NCI-H1436 treated with DMSO at 0.1 percent for 48 hours (cell line): Measurements from ENCODE around the gene CHD6.

Experiments used
- DNase-seq: peaks from one replicate; lab custom pipeline; 2025; lab: John Stamatoyannopoulos, UW

CHD6 gene

DNA sequence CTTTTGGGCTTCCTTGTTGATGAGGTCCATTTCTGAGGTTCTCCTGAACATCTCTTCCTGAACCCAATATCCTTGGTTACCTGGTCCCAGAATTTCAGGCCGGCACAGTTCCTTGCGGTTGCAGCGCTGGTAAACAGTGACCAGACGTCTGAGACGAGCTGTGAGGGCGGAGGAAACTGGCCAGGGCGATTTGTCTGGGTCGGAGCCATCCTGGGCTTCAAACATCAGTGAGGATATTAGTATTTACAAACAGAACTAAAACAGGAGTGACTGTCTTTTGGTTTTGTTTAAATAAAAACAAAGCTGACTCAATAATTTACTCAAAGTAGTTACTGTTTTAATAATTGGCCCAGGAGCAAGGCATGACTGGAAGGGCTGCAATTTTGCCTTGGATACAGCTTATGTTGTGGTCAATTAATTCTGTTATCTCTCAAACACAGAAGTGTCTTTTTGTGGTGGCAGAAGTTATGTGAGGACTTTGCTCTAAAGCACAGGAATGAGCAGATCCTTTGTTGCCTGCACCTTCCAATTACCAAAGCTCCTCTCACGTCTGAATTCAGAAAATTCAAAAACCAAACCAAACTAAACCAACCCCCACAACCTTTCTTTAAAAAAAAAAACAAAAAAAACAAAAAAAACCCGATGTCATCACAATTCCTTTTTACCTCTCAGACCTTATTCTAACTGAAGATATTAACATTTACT, 192.8 kb downstream of the CHD6 start:
- no peak for DNase-seq

DNA sequence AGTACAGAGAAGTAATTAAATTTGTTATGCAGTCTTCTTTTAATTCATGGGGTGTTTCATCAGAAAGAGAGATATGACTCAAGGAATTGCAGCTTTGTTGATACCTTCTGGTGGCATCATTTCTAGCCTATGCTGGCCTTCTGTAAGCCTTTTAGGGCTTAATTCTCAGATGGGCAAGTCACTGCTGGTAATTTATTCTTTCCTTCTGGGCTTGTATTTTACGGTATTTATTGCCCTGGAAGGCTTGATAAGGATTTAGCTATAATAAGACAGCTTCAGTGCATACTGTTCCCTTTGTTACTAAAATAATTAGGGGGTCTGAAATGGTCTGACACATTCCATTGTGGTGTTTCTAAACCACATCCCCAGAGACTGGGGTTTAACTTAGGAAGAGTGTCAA, 193.6 kb downstream of the CHD6 start:
- no peak for DNase-seq

DNA sequence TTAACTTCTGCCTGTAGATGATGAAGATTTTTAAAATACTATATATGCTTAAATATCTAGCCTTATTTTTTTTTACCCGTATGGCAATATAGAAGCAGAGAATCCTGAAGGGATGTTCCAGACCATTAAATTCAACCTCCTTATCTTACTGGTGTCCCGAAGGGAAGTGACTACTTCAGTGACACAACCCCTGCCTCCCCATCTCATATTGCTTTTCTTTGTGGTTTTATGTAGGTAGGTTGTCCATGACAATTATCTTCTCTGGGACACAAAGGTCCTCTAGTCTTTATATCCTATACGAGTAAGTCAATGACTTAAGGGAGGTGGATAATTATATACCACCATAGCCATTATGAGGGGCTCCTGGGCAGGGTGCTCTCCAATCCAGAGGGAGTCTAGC, 194.2 kb downstream of the CHD6 start:
- no peak for DNase-seq

GRCh38 chr20:41422953-41423352, 195.2 kb downstream of the CHD6 start:
- no peak for DNase-seq

- DNase-seq, result no peak
Measured at GRCh38 chr20:41418739-41419293, 199.4 kb downstream of the CHD6 start.

DNA sequence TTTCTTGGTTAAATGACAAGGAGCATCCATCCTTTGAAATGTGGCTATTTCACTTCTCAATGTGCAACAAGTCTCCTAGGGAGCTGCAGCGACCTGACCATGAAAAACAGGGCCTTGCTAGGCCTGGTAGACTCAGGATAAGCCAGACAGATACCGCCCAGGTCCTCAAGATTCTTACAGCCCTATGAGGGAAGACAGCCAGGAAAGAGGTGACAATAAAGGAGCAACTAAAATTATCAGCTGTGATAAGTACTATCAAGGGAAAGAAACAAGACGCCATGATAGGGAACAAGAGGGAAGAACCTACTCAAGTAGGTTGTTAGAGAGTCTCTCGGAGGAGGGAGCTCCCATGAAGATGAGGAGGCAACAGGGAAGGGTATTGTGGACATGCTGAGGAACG, 200.1 kb downstream of the CHD6 start:
- no peak for DNase-seq

GRCh38 chr20:41415191-41415590, 203.0 kb downstream of the CHD6 start:
- no peak for DNase-seq

DNA sequence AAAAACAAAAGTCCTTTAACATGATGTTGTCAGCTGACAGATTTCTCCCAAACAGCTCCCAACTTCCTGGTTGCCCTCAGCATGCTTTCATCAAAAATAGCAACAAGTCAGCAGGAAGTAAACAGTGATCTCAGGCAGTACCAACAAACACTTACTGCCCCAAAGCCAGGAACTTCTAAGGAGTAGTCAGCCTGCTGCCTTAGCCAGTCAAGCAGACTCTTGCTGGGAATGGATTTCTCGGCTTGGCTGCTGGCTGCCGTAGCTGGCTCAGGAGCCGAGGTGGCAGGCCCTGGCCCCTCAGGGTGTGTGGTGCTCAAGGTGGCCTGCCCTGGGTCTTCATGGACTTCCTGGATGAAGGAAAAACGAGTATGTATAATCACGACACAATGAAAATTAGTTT, 205.0 kb downstream of the CHD6 start:
- no peak for DNase-seq

DNA sequence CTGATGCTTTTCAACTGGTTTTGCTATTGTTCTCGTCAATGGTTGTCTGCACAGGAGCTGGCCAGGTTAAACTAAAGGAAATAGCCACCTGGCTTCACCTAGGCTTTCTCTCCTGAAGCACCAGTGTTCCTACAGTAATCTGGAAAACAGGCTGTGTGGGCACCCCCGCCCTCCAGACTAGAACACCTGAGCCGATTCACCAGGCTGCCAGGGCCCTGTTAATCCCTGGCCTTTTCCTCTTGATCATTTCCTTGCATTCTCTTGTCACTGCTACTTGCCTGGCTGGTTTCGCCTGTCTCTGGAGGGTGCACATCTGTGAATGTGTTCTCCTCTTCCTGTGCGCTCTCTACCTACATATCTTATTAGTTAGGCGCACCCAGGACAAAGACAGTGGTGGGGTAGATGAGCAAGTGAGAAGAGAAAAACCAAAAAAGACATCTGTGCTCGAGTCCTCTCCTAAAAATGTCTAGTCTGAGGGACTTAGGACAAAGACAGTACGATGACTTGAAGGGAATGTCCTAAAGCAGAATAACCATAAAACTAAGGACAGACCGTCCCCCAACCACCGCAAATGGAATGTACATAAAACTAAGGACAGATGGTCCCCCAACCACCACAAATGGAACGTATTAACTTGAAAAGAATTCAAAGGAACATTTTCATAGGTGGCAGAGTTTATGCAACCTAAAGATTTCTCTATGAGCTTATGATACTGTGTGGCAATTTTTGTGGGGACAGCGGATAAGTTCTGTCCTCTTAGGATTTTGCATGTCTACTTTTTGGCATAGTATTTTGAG, 205.7 kb downstream of the CHD6 start:
- no peak for DNase-seq

- no peak for DNase-seq
Measured at GRCh38 chr20:41411391-41411847, 206.8 kb downstream of the CHD6 start.

GRCh38 chr20:41408986-41409385, 209.2 kb downstream of the CHD6 start:
- no peak for DNase-seq

DNA sequence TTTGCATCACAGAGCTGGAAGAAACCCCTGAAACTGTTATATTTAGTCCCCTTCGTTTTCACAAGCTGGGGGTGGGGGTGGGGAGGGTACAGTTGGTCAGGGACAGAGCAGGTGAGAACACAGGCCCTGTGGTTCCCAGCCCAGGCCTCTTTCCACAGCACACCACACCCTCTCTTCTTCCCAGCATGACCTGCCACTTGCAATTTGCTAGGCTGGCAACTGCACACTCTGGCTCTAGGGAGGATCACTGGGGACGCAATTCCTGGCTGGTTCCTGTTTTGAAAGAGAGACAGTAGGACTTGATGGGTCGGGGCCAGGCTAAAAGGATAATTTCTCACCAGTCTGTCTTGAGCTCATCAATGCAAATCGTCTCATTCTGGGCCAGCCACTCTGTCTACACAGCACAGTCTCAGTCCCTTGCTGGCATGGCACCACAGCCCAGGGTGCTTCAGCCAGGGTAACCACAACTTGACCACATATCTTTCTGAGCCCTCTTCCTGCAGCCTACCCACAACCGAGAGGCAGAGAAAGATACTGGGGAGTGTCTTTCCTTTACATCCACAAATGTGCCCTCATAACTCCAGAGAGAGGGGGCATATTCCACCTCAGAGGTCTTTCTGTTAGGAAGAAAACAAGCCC, 209.9 kb downstream of the CHD6 start:
- no peak for DNase-seq

DNA sequence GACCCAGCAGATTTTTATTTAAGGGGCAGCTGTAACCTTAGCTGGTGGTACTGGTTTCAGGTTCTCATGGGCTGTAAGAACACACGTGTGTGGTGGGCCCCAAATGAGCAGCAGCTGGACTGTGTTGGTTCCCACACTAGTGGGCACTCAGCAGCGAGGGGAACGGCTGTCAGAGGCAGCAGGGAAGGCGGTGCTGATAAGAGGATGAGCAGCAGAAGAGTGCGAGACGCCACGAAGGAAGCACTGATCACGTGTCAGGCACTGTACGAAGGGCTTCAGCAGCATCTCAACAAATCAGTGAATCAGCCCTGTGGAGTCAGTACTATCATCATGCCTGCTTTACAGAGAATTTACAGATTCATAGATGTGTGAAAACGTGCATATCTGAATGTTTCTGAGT, 210.6 kb downstream of the CHD6 start:
- no peak for DNase-seq

- DNase-seq, result no peak
Measured at GRCh38 chr20:41406896-41407444, 211.2 kb downstream of the CHD6 start.

- DNase-seq, result no peak
Measured at GRCh38 chr20:41406353-41406752, 211.8 kb downstream of the CHD6 start.

GRCh38 chr20:41405436-41405835, 212.7 kb downstream of the CHD6 start:
- DNase-seq, result no peak

DNA sequence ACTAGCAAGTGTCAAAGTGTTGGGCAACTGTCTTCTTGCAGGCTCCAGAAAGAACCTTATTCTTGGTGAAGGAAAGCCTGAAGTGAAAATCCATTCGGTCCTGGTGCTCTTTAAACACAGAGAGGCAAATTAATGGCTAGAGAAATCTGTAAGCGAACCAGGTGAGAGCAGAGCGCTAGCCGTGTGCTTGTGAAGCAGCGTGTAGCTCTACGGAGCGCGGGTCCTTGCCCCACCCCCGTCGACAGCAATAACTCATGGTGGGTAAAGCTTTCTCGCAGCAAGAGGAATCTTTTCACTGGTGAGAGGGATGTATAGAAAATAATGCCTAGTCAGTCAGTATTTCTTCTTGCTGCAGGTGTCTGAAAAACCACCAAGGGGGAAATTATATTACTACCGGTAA, 214.6 kb downstream of the CHD6 start:
- DNase-seq, result no peak

GRCh38 chr20:41398408-41398807, 219.8 kb downstream of the CHD6 start:
- no peak for DNase-seq

- no peak for DNase-seq
Measured at GRCh38 chr20:41395667-41396664, 222.2 kb downstream of the CHD6 start.

- DNase-seq, result no peak
Measured at GRCh38 chr20:41394931-41395666, 223.1 kb downstream of the CHD6 start.
